Fibroblast of pulmonary artery (primary cell): Measurements from ENCODE around the gene MTA3.

Experiments used
- DNase-seq: peaks from one replicate; pipeline ENCODE4 v3.0.0-alpha.2; 2010; ENCODE audit warnings: low read depth
- H3K4me3 ChIP-seq: replicated peaks from 2 replicates; pipeline ENCODE4 v1.5.1; 2011; ENCODE audit warnings: low read depth, mild to moderate bottlenecking, control low read depth, low read length, moderate library complexity
- CTCF ChIP-seq: IDR thresholded peaks from 2 replicates; pipeline ENCODE4 v1.5.1; 2011; ENCODE audit warnings: mild to moderate bottlenecking, control low read depth, low read length, inconsistent platforms; ENCODE audit errors: missing control alignments

MTA3 gene

GRCh38 chr2:42784204-42784880, 215.9 kb downstream of the MTA3 start:
- H3K4me3 ChIP-seq: no peak overlapping the region
- DNase-seq: no peak
- TF ChIP-seq CTCF: no peak

GRCh38 chr2:42786561-42787345, 218.3 kb downstream of the MTA3 start:
- H3K4me3 ChIP-seq: no peak overlapping the region
- TF ChIP-seq CTCF: no peak
- DNase-seq: no peak

GRCh38 chr2:42787424-42787787, 219.0 kb downstream of the MTA3 start:
- no peak for DNase-seq
- no peak for TF ChIP-seq CTCF

GRCh38 chr2:42787788-42788477, 219.5 kb downstream of the MTA3 start:
- TF ChIP-seq CTCF: no peak
- no peak overlapping the region for H3K4me3 ChIP-seq
- no peak for DNase-seq

More at GRCh38 chr2:42787424-42787787, 219.0 kb downstream of the MTA3 start:
- no peak overlapping the region for H3K4me3 ChIP-seq

- H3K4me3 ChIP-seq: no peak overlapping the region
- no peak for DNase-seq
Measured at GRCh38 chr2:42788478-42788793, 220.0 kb downstream of the MTA3 start.

GRCh38 chr2:42788882-42789281, 220.4 kb downstream of the MTA3 start:
- no peak for DNase-seq
- no peak for TF ChIP-seq CTCF
- no peak overlapping the region for H3K4me3 ChIP-seq

More at GRCh38 chr2:42788478-42788793, 220.0 kb downstream of the MTA3 start:
- TF ChIP-seq CTCF: no peak
